HepG2 (cell line): ENCODE measurements around the gene LAMA5. TPM values are rescaled to one million over a fixed set of nuclear protein-coding genes. Genes with fewer than 3 reads are reported as not detected.
A peak's percentile ranks its signal among the peaks of the same experiment; 100 is the strongest.

ENCODE experiments used
- KLF11 ChIP-seq: IDR thresholded peaks from 2 replicates; pipeline ENCODE4 v1.6.1; 2016; ENCODE audit warnings: missing compliant biosample characterization
- polyA plus RNA-seq, 8 experiments: library from polyadenylated mRNA; depleted of rRNA in 3 of 8; stranded (reverse) in 7 of 8; unstranded in 1 of 8; fragments of >200 nt; fragmentation: Illumina TruSeq in 4 of 8; extraction: Trizol in 4 of 8; gene quantifications; 2 replicates each; pipeline versions ENCODE4 v1.2.1 to v1.2.3, GENCODE V29; 2011 to 2016; ENCODE audit warnings: low read depth in 4 of 8, missing spikeins in 1 of 8, mixed read lengths in 1 of 8; ENCODE audit not compliant: insufficient read depth in 1 of 8
- total RNA-seq, 5 experiments: library from RNA; depleted of rRNA; stranded (reverse); fragments of >200 nt; fragmentation: Illumina TruSeq; extraction: Trizol; gene quantifications; 2 replicates each; pipeline ENCODE4 v1.2.3, GENCODE V29; 2016; ENCODE audit warnings: low read depth in 1 of 5
- TF ChIP-seq, protein P1 (sequence below), 2 experiments: fragments of 450-650 bp in 1 of 2; sonication (generic) in 1 of 2; formaldehyde crosslinking in 1 of 2; IDR thresholded peaks; 2 replicates each; pipeline versions ENCODE4 v1.6.1 to v1.8.0; 2016 to 2022; ENCODE audit warnings: antibody characterized with exemption in 1 of 2, mild to moderate bottlenecking in 1 of 2, missing genetic modification reagents in 1 of 2
- TF ChIP-seq, protein P2 (sequence below): sonication (generic); formaldehyde crosslinking; IDR thresholded peaks from 2 replicates; pipeline ENCODE4 v1.9.0; 2021; ENCODE audit warnings: mild to moderate bottlenecking, missing genetic modification reagents
- TF ChIP-seq, protein P3 (sequence below): sonication (generic); formaldehyde crosslinking; IDR thresholded peaks from 2 replicates; pipeline ENCODE4 v1.4.0; 2020; ENCODE audit warnings: missing genetic modification reagents

LAMA5 gene
- total and polyA plus RNA-seq, 2 of the 13 experiments (the other 11 are each of a cell fraction or from before 2014, with no cell fraction given): 21.0 to 44.7 TPM

DNA sequence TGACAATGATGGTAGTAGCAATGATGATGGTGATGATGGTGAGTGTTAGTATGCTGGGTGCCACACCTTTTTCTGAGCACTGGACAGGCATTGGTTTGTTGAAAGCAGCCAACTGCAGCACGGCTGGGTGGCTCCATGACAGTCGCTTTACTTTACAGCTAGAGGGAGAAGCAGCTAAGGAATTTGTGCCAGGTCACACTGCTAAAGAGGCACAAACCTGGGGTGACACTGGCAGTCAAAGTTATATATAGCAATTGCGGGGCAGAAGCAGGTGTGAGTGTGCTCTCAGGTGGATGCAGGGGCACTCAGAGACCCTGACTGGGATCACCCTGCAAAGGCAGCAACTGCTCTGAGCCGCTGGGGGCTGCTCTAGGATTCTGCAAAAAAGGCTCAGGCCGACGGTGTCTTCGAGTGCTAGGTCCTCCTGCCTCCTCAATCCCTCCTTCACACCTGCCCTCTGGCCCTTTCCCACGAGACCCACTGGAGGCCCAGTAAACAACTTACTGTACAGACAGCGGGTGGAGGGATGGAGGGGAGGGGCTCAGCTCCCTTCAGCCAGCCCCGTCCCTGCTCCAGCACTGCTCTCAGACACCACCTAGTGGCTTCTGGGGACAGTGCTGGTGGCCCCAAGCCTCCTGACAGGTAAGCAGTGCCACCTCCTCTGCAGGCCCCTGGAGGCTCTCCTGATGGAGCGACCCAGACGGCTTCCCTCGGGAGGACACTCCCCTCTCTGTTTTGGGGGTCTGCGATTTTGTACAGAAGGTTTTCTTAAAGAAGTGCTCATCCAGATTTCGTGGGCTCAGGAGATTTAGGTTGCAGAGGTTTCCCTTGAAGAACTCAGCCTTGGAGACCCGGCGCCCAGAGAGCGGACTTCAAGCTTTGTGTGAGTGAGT, 15.4 kb upstream of the LAMA5 start (continued):
- TF ChIP-seq, protein P1, sequence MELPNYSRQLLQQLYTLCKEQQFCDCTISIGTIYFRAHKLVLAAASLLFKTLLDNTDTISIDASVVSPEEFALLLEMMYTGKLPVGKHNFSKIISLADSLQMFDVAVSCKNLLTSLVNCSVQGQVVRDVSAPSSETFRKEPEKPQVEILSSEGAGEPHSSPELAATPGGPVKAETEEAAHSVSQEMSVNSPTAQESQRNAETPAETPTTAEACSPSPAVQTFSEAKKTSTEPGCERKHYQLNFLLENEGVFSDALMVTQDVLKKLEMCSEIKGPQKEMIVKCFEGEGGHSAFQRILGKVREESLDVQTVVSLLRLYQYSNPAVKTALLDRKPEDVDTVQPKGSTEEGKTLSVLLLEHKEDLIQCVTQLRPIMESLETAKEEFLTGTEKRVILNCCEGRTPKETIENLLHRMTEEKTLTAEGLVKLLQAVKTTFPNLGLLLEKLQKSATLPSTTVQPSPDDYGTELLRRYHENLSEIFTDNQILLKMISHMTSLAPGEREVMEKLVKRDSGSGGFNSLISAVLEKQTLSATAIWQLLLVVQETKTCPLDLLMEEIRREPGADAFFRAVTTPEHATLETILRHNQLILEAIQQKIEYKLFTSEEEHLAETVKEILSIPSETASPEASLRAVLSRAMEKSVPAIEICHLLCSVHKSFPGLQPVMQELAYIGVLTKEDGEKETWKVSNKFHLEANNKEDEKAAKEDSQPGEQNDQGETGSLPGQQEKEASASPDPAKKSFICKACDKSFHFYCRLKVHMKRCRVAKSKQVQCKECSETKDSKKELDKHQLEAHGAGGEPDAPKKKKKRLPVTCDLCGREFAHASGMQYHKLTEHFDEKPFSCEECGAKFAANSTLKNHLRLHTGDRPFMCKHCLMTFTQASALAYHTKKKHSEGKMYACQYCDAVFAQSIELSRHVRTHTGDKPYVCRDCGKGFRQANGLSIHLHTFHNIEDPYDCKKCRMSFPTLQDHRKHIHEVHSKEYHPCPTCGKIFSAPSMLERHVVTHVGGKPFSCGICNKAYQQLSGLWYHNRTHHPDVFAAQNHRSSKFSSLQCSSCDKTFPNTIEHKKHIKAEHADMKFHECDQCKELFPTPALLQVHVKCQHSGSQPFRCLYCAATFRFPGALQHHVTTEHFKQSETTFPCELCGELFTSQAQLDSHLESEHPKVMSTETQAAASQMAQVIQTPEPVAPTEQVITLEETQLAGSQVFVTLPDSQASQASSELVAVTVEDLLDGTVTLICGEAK (IDR thresholded peaks at IDR 0.05): no peak
- TF ChIP-seq, protein P1 (CRISPR knock-in tag; IDR thresholded peaks at IDR 0.05): peak; percentile 57; the same call in 1 of the 2 replicates
- TF ChIP-seq, protein P2, sequence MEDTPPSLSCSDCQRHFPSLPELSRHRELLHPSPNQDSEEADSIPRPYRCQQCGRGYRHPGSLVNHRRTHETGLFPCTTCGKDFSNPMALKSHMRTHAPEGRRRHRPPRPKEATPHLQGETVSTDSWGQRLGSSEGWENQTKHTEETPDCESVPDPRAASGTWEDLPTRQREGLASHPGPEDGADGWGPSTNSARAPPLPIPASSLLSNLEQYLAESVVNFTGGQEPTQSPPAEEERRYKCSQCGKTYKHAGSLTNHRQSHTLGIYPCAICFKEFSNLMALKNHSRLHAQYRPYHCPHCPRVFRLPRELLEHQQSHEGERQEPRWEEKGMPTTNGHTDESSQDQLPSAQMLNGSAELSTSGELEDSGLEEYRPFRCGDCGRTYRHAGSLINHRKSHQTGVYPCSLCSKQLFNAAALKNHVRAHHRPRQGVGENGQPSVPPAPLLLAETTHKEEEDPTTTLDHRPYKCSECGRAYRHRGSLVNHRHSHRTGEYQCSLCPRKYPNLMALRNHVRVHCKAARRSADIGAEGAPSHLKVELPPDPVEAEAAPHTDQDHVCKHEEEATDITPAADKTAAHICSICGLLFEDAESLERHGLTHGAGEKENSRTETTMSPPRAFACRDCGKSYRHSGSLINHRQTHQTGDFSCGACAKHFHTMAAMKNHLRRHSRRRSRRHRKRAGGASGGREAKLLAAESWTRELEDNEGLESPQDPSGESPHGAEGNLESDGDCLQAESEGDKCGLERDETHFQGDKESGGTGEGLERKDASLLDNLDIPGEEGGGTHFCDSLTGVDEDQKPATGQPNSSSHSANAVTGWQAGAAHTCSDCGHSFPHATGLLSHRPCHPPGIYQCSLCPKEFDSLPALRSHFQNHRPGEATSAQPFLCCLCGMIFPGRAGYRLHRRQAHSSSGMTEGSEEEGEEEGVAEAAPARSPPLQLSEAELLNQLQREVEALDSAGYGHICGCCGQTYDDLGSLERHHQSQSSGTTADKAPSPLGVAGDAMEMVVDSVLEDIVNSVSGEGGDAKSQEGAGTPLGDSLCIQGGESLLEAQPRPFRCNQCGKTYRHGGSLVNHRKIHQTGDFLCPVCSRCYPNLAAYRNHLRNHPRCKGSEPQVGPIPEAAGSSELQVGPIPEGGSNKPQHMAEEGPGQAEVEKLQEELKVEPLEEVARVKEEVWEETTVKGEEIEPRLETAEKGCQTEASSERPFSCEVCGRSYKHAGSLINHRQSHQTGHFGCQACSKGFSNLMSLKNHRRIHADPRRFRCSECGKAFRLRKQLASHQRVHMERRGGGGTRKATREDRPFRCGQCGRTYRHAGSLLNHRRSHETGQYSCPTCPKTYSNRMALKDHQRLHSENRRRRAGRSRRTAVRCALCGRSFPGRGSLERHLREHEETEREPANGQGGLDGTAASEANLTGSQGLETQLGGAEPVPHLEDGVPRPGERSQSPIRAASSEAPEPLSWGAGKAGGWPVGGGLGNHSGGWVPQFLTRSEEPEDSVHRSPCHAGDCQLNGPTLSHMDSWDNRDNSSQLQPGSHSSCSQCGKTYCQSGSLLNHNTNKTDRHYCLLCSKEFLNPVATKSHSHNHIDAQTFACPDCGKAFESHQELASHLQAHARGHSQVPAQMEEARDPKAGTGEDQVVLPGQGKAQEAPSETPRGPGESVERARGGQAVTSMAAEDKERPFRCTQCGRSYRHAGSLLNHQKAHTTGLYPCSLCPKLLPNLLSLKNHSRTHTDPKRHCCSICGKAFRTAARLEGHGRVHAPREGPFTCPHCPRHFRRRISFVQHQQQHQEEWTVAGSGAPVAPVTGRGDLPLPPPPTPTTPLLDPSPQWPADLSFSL (CRISPR knock-in tag): no peak
- TF ChIP-seq, protein P3, sequence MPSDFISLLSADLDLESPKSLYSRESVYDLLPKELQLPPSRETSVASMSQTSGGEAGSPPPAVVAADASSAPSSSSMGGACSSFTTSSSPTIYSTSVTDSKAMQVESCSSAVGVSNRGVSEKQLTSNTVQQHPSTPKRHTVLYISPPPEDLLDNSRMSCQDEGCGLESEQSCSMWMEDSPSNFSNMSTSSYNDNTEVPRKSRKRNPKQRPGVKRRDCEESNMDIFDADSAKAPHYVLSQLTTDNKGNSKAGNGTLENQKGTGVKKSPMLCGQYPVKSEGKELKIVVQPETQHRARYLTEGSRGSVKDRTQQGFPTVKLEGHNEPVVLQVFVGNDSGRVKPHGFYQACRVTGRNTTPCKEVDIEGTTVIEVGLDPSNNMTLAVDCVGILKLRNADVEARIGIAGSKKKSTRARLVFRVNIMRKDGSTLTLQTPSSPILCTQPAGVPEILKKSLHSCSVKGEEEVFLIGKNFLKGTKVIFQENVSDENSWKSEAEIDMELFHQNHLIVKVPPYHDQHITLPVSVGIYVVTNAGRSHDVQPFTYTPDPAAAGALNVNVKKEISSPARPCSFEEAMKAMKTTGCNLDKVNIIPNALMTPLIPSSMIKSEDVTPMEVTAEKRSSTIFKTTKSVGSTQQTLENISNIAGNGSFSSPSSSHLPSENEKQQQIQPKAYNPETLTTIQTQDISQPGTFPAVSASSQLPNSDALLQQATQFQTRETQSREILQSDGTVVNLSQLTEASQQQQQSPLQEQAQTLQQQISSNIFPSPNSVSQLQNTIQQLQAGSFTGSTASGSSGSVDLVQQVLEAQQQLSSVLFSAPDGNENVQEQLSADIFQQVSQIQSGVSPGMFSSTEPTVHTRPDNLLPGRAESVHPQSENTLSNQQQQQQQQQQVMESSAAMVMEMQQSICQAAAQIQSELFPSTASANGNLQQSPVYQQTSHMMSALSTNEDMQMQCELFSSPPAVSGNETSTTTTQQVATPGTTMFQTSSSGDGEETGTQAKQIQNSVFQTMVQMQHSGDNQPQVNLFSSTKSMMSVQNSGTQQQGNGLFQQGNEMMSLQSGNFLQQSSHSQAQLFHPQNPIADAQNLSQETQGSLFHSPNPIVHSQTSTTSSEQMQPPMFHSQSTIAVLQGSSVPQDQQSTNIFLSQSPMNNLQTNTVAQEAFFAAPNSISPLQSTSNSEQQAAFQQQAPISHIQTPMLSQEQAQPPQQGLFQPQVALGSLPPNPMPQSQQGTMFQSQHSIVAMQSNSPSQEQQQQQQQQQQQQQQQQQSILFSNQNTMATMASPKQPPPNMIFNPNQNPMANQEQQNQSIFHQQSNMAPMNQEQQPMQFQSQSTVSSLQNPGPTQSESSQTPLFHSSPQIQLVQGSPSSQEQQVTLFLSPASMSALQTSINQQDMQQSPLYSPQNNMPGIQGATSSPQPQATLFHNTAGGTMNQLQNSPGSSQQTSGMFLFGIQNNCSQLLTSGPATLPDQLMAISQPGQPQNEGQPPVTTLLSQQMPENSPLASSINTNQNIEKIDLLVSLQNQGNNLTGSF: peak; percentile 66; the same call in 1 of the 2 replicates
- TF ChIP-seq KLF11 (CRISPR knock-in tag): no peak
